ENCODE measurements around the gene CLCN4. TPM values are rescaled to one million over a fixed set of nuclear protein-coding genes. Genes with fewer than 3 reads are reported as not detected.

The CLCN4 gene
- total and polyA plus RNA-seq, 10 of the 15 experiments (the other 5 are each of a cell fraction or from before 2014, with no cell fraction given), result 0.90 to 6.9 (median 2.9) TPM

DNA sequence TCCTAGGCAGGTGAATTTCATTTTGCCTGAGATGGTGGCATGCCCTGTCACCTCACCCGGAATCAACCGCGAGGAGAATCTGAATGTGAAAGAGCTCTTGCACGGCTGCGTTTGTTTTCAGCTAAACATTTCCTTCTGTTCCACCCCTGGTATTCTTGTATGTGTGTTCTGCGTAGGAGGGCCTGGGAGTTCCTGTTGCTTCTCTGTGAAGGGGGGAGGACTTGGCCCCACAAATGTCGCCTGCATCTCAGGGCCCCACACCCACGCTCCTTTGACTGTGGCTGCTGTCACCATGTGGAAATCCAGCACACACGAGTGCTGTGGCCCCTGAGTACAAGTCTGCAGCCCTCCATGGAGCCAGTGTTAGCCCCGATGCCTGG lies 45.8 kb upstream of the CLCN4 start (continued):
- TF ChIP-seq RAD51 (IDR thresholded peaks at IDR 0.05) (no peak), HDAC6 (IDR thresholded peaks at IDR 0.05; ENCODE audit: unreplicated experiment) (no peak), ATF7 (IDR thresholded peaks at IDR 0.05; ENCODE audit: low read depth) (peak; percentile 38), EP300 (IDR thresholded peaks at IDR 0.05; ENCODE audit: borderline replicate concordance in 1 of 2, control insufficient read depth in 1 of 2, low read depth in 2 of 2, low read length in 2 of 2) (no peak), SIN3A (IDR thresholded peaks at IDR 0.05; ENCODE audit: low read depth, low read length) (no peak), GATAD2B (conservative IDR thresholded peaks at IDR 0.05; ENCODE audit: low read depth) (no peak), TBL1XR1 (IDR thresholded peaks at IDR 0.05; ENCODE audit: low read depth, low read length) (peak; percentile 66; the same call in 1 of the 2 replicates), PAX5 (IDR thresholded peaks at IDR 0.05; ENCODE audit: borderline replicate concordance, low read depth, low read length) (no peak), SMC3 (IDR thresholded peaks at IDR 0.05; ENCODE audit: borderline replicate concordance, low read length) (0 out of 2 replicates have a peak, but pooled peaks have one; percentile 17), BHLHE40 (IDR thresholded peaks at IDR 0.05; ENCODE audit: borderline replicate concordance in 1 of 2, low read depth in 2 of 2, low read length in 1 of 2) (no peak), ZBED1 (IDR thresholded peaks at IDR 0.05; ENCODE audit: borderline replicate concordance) (no peak), FOXM1 (IDR thresholded peaks at IDR 0.05; ENCODE audit: low read depth, low read length) (0 out of 2 replicates have a peak, but pooled peaks have one; percentile 58), EGR1 (IDR thresholded peaks at IDR 0.05; ENCODE audit: borderline replicate concordance in 1 of 2, low read depth in 2 of 2, low read length in 2 of 2) (peak in 1 of 2 experiments; percentile 92; a peak in 2 of 3 replicates), JUNB (IDR thresholded peaks at IDR 0.05) (no peak), ZSCAN29 (IDR thresholded peaks at IDR 0.05) (0 out of 2 replicates have a peak, but pooled peaks have one; percentile 5)
- TF ChIP-seq, protein P1, sequence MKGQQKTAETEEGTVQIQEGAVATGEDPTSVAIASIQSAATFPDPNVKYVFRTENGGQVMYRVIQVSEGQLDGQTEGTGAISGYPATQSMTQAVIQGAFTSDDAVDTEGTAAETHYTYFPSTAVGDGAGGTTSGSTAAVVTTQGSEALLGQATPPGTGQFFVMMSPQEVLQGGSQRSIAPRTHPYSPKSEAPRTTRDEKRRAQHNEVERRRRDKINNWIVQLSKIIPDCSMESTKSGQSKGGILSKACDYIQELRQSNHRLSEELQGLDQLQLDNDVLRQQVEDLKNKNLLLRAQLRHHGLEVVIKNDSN (IDR thresholded peaks at IDR 0.05; ENCODE audit: borderline replicate concordance, extremely low read length, insufficient read depth, low read depth, low read length), result no peak
- TF ChIP-seq, protein P2, sequence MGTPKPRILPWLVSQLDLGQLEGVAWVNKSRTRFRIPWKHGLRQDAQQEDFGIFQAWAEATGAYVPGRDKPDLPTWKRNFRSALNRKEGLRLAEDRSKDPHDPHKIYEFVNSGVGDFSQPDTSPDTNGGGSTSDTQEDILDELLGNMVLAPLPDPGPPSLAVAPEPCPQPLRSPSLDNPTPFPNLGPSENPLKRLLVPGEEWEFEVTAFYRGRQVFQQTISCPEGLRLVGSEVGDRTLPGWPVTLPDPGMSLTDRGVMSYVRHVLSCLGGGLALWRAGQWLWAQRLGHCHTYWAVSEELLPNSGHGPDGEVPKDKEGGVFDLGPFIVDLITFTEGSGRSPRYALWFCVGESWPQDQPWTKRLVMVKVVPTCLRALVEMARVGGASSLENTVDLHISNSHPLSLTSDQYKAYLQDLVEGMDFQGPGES (IDR thresholded peaks at IDR 0.05), result no peak
- TF ChIP-seq, protein P3, sequence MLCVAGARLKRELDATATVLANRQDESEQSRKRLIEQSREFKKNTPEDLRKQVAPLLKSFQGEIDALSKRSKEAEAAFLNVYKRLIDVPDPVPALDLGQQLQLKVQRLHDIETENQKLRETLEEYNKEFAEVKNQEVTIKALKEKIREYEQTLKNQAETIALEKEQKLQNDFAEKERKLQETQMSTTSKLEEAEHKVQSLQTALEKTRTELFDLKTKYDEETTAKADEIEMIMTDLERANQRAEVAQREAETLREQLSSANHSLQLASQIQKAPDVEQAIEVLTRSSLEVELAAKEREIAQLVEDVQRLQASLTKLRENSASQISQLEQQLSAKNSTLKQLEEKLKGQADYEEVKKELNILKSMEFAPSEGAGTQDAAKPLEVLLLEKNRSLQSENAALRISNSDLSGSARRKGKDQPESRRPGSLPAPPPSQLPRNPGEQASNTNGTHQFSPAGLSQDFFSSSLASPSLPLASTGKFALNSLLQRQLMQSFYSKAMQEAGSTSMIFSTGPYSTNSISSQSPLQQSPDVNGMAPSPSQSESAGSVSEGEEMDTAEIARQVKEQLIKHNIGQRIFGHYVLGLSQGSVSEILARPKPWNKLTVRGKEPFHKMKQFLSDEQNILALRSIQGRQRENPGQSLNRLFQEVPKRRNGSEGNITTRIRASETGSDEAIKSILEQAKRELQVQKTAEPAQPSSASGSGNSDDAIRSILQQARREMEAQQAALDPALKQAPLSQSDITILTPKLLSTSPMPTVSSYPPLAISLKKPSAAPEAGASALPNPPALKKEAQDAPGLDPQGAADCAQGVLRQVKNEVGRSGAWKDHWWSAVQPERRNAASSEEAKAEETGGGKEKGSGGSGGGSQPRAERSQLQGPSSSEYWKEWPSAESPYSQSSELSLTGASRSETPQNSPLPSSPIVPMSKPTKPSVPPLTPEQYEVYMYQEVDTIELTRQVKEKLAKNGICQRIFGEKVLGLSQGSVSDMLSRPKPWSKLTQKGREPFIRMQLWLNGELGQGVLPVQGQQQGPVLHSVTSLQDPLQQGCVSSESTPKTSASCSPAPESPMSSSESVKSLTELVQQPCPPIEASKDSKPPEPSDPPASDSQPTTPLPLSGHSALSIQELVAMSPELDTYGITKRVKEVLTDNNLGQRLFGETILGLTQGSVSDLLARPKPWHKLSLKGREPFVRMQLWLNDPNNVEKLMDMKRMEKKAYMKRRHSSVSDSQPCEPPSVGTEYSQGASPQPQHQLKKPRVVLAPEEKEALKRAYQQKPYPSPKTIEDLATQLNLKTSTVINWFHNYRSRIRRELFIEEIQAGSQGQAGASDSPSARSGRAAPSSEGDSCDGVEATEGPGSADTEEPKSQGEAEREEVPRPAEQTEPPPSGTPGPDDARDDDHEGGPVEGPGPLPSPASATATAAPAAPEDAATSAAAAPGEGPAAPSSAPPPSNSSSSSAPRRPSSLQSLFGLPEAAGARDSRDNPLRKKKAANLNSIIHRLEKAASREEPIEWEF (IDR thresholded peaks at IDR 0.05; ENCODE audit: insufficient replicate concordance, low read depth, low read length), result no peak
- TF ChIP-seq, protein P4, sequence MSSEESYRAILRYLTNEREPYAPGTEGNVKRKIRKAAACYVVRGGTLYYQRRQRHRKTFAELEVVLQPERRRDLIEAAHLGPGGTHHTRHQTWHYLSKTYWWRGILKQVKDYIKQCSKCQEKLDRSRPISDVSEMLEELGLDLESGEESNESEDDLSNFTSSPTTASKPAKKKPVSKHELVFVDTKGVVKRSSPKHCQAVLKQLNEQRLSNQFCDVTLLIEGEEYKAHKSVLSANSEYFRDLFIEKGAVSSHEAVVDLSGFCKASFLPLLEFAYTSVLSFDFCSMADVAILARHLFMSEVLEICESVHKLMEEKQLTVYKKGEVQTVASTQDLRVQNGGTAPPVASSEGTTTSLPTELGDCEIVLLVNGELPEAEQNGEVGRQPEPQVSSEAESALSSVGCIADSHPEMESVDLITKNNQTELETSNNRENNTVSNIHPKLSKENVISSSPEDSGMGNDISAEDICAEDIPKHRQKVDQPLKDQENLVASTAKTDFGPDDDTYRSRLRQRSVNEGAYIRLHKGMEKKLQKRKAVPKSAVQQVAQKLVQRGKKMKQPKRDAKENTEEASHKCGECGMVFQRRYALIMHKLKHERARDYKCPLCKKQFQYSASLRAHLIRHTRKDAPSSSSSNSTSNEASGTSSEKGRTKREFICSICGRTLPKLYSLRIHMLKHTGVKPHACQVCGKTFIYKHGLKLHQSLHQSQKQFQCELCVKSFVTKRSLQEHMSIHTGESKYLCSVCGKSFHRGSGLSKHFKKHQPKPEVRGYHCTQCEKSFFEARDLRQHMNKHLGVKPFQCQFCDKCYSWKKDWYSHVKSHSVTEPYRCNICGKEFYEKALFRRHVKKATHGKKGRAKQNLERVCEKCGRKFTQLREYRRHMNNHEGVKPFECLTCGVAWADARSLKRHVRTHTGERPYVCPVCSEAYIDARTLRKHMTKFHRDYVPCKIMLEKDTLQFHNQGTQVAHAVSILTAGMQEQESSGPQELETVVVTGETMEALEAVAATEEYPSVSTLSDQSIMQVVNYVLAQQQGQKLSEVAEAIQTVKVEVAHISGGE (CRISPR knock-in tag; IDR thresholded peaks at IDR 0.05), result no peak

Data from GM12878 (cell line).